ENCODE measurements around the gene ZC3H10. TPM values are rescaled to one million over a fixed set of nuclear protein-coding genes. Genes with fewer than 3 reads are reported as not detected.
A peak's percentile ranks its signal among the peaks of the same experiment; 100 is the strongest.

Gene ZC3H10
- total RNA-seq, 1 donor from 2014 or later: 4.1 TPM

DNA sequence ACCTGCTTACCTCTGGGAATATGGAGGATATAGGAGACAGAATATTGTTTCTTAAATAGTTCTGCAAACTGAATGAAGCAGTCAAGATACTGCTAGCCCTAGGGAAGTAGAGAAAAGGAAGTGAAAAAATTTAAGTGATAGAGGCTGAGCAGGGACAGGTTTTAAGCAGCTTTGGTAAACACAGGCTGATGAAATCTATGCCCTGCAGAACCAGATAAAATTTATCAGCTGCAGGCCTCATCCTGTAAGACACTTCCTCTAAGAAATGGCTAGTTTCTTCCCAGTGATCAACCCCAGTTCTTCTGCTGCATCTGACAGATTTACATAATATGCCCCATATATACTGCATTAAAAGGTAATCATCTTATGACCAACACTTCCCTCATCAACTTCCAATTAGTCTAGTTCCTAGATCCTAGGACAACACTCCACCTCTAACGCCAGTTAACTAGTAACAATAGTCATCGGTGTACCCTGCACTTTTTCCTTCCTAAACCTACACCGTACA lies 8.7 kb downstream of the ZC3H10 start:
- no peak for FAIRE-seq
- TF ChIP-seq EZH2 (IDR thresholded peaks at IDR 0.05; ENCODE audit: insufficient read depth, low read length): no peak
- TF ChIP-seq, protein P1, sequence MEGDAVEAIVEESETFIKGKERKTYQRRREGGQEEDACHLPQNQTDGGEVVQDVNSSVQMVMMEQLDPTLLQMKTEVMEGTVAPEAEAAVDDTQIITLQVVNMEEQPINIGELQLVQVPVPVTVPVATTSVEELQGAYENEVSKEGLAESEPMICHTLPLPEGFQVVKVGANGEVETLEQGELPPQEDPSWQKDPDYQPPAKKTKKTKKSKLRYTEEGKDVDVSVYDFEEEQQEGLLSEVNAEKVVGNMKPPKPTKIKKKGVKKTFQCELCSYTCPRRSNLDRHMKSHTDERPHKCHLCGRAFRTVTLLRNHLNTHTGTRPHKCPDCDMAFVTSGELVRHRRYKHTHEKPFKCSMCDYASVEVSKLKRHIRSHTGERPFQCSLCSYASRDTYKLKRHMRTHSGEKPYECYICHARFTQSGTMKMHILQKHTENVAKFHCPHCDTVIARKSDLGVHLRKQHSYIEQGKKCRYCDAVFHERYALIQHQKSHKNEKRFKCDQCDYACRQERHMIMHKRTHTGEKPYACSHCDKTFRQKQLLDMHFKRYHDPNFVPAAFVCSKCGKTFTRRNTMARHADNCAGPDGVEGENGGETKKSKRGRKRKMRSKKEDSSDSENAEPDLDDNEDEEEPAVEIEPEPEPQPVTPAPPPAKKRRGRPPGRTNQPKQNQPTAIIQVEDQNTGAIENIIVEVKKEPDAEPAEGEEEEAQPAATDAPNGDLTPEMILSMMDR (IDR thresholded peaks at IDR 0.05; ENCODE audit: insufficient read depth, low read depth, low read length): no peak
- Histone ChIP-seq H3K4me1 (ENCODE audit: insufficient read depth, low read length) (peaks cover 13% of the 10 kb centered on the region), H3K27me3 (ENCODE audit: insufficient read depth, low read length) (no peaks in the 10 kb centered on the region), H3K4me2 (ENCODE audit: low read length) (peak overlapping the region; percentile 90), H3K9me3 (ENCODE audit: insufficient read depth, low read depth, low read length) (no peaks in the 10 kb centered on the region), H3K9ac (ENCODE audit: low read length) (peak overlapping the region; percentile 74), H3K36me3 (ENCODE audit: insufficient read depth, low read length) (peaks cover 10% of the 10 kb centered on the region), H3K79me2 (ENCODE audit: insufficient read depth, low read length) (peaks cover 43% of the 10 kb centered on the region), H3K4me3 (ENCODE audit: insufficient read depth, low read depth, low read length) (peak overlapping the region; percentile 66), H2AFZ (ENCODE audit: low read depth, low read length) (no peak overlapping the region), H4K20me1 (ENCODE audit: insufficient read depth, low read length) (peaks cover 18% of the 10 kb centered on the region), H3K27ac (ENCODE audit: low read depth, low read length) (peak overlapping the region; percentile 59)
- Mint-ChIP-seq H3K27me3 (ENCODE audit: low read depth, unreplicated experiment) (no peaks in the 10 kb centered on the region), H3K36me3 (ENCODE audit: low read depth, unreplicated experiment) (peaks cover 2% of the 10 kb centered on the region), H3K4me3 (ENCODE audit: unreplicated experiment) (peak overlapping the region; percentile 98), H3K27ac (ENCODE audit: unreplicated experiment) (peak overlapping the region; percentile 48), H3K4me1 (ENCODE audit: low read depth, unreplicated experiment) (peaks cover 22% of the 10 kb centered on the region), H3K9me3 (ENCODE audit: unreplicated experiment) (no peaks in the 10 kb centered on the region)
- no peak for DNase-seq (ENCODE audit: low read depth)

DNA sequence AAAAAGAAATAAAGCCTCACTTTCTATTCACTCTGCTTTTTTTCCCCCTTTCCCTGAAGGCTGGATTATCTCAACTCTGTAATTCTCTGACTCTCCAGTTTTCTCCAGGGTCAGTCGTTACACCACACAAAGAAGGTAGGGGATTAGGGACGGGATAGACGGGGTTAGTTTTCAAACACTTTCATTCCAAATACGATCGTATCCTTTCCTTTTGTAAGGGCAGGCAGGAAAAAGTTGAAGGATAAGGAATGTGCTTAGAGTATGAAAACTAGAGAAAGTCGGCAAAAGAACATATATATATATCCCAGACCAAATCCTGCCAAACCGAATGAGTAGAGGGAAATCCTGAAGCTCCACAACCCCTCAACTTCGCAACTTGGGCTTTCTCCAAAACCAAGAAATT lies 9.4 kb downstream of the ZC3H10 start:
- H3K4me1 Mint-ChIP-seq (ENCODE audit: low read depth, unreplicated experiment): peaks cover 22% of the 10 kb centered on the region
- peak overlapping the region; percentile 66 for H3K4me3 ChIP-seq (ENCODE audit: insufficient read depth, low read depth, low read length)
- peak overlapping the region; percentile 28 for H2AFZ ChIP-seq (ENCODE audit: low read depth, low read length)
- H3K4me3 Mint-ChIP-seq (ENCODE audit: unreplicated experiment): peak overlapping the region; percentile 98
- peak overlapping the region; percentile 97 for H3K27ac Mint-ChIP-seq (ENCODE audit: unreplicated experiment)
- no peaks in the 10 kb centered on the region for H3K9me3 ChIP-seq (ENCODE audit: insufficient read depth, low read depth, low read length)
- TF ChIP-seq EZH2 (IDR thresholded peaks at IDR 0.05; ENCODE audit: insufficient read depth, low read length): no peak
- TF ChIP-seq, protein P1 (IDR thresholded peaks at IDR 0.05; ENCODE audit: insufficient read depth, low read depth, low read length): no peak
- FAIRE-seq (no peak), DNase-seq (ENCODE audit: low read depth) (no peak)
- H3K36me3 Mint-ChIP-seq (ENCODE audit: low read depth, unreplicated experiment): peaks cover 8% of the 10 kb centered on the region
- H3K9me3 Mint-ChIP-seq (ENCODE audit: unreplicated experiment): no peaks in the 10 kb centered on the region
- peak overlapping the region; percentile 59 for H3K27ac ChIP-seq (ENCODE audit: low read depth, low read length)
- peaks cover 10% of the 10 kb centered on the region for H3K36me3 ChIP-seq (ENCODE audit: insufficient read depth, low read length)
- peak overlapping the region; percentile 90 for H3K4me2 ChIP-seq (ENCODE audit: low read length)
- H3K79me2 ChIP-seq (ENCODE audit: insufficient read depth, low read length): peaks cover 49% of the 10 kb centered on the region
- H4K20me1 ChIP-seq (ENCODE audit: insufficient read depth, low read length): peaks cover 19% of the 10 kb centered on the region
- no peaks in the 10 kb centered on the region for H3K27me3 Mint-ChIP-seq (ENCODE audit: low read depth, unreplicated experiment)
- peak overlapping the region; percentile 74 for H3K9ac ChIP-seq (ENCODE audit: low read length)
- H3K27me3 ChIP-seq (ENCODE audit: insufficient read depth, low read length): no peaks in the 10 kb centered on the region
- H3K4me1 ChIP-seq (ENCODE audit: insufficient read depth, low read length): peaks cover 13% of the 10 kb centered on the region
